ENCODE measurements around the gene SLC44A1. TPM values are rescaled to one million over a fixed set of nuclear protein-coding genes. Genes with fewer than 3 reads are reported as not detected.
A peak's percentile ranks its signal among the peaks of the same experiment; 100 is the strongest.

The SLC44A1 gene
- polyA plus RNA-seq, 2 of the 4 experiments (the other 2 are of a cell fraction), result 19.6 to 27.2 TPM

DNA sequence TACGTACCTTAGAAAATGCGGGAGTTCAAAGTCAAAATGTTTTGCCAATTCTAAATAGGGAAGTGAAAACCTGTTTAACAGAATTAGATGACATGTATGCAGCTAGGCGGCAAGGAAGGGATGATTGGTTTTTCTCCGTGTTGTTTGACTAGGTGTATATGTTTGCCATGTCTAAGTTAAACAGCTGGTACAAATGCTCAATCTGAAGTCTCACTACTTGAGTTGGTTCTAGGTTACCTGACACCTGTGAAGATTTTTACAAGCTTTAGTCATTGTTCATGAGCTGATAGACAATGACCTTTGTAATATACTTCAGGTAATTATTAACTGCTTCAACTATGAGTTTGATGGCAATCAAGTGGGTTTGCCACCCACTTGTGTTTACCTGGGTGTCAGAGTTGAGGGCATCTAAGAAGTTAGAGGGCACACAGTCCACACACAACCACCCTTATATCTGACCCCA lies 74.3 kb downstream of the SLC44A1 start:
- ChIA-PET POLR2A (interaction anchor here (1.2 kb wide), 1 partner anchor 74 kb away, joined by 3 read pairs; no protein-coding TSS in a partner anchor), CTCF (interaction anchor here (0.8 to 1.7 kb wide), 6 partner anchors 10 to 455 kb away, joined by 3 to 6 read pairs (median 4); partner anchors contain the start of gene SLC44A1)
- FAIRE-seq, result peak; percentile 96
- H3K4me2 ChIP-seq, result peak overlapping the region; percentile 67
- 54% methylated on average over 4 of the region's 4 CpGs for WGBS (ENCODE audit: missing lambda C conversion rate)
- ATAC-seq, result peak in 1 of 2 experiments; percentile 43; a peak in 3 of 6 replicates
- H3K4me1 ChIP-seq, result peaks cover 39% of the 10 kb centered on the region
- peak overlapping the region; percentile 62 to 73 for H3K27ac ChIP-seq
- TF ChIP-seq, protein P1, sequence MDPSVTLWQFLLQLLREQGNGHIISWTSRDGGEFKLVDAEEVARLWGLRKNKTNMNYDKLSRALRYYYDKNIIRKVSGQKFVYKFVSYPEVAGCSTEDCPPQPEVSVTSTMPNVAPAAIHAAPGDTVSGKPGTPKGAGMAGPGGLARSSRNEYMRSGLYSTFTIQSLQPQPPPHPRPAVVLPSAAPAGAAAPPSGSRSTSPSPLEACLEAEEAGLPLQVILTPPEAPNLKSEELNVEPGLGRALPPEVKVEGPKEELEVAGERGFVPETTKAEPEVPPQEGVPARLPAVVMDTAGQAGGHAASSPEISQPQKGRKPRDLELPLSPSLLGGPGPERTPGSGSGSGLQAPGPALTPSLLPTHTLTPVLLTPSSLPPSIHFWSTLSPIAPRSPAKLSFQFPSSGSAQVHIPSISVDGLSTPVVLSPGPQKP (IDR thresholded peaks at IDR 0.05; ENCODE audit: low read depth, low read length), result no peak
- TF ChIP-seq GATA3 (IDR thresholded peaks at IDR 0.05; ENCODE audit: borderline replicate concordance), result peak; percentile 18; the same call in 1 of the 2 replicates
- H3K9me3 ChIP-seq, result no peaks in the 10 kb centered on the region
- DNase-seq (ENCODE audit: low read depth in 1 of 2, low spot score in 1 of 2), result peak in 1 of 2 experiments; percentile 25
- H3K4me3 ChIP-seq, result peak overlapping the region; percentile 13; the same call in 1 of the 3 replicates

DNA sequence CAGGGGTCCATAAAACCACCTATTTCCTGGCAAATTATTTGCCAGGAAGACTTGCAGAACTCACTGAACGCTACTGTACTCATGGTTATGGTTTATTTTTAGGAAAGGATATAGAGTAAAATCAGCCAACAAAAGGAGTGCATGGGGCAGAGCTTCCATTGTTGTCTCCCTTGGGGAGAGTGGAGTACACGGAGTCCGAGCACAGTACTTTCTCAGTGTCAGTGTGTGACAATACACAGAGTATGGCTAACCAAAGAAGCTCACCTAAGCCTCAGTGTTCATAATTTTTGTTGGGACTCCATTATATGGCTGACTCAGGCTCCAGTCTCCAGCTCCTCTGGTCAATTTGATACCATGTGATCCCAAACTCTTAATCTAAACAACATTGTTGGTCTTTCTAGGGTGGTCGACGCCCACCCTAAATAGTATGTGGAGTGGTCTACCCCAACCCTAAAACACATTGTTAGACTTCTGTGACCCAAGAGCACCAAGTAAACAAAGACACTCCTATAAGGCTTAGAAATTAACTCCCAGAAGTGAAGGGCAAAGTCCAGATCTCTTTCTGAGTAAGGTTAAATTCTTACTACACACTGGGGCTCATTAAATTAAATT lies 74.9 kb downstream of the SLC44A1 start:
- Histone ChIP-seq H3K4me1 (peaks cover 39% of the 10 kb centered on the region), H3K4me3 (peak overlapping the region; percentile 13; the same call in 1 of the 3 replicates), H3K27ac (peak overlapping the region; percentile 62 to 73), H3K9me3 (no peaks in the 10 kb centered on the region), H3K4me2 (peak overlapping the region; percentile 67)
- ChIA-PET CTCF (interaction anchor here (1.1 to 1.7 kb wide), 5 partner anchors 11 to 456 kb away, joined by 3 to 6 read pairs (median 4); partner anchors contain the start of gene SLC44A1), POLR2A (interaction anchor here (1.2 kb wide), 1 partner anchor 74 kb away, joined by 3 read pairs; no protein-coding TSS in a partner anchor)
- TF ChIP-seq NR3C1 (IDR thresholded peaks at IDR 0.05), result no peak
- TF ChIP-seq, protein P1 (IDR thresholded peaks at IDR 0.05; ENCODE audit: low read depth, low read length), result no peak
- TF ChIP-seq RAD21 (conservative IDR thresholded peaks at IDR 0.05 in 1 of 2, IDR thresholded peaks at IDR 0.05 in 1 of 2), result no peak
- TF ChIP-seq, protein P2, sequence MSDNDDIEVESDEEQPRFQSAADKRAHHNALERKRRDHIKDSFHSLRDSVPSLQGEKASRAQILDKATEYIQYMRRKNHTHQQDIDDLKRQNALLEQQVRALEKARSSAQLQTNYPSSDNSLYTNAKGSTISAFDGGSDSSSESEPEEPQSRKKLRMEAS (IDR thresholded peaks at IDR 0.05), result no peak
- WGBS (ENCODE audit: missing lambda C conversion rate), result 36% methylated on average over 5 of the region's 5 CpGs
- peak in 1 of 2 experiments; percentile 67; a peak in 3 of 6 replicates for ATAC-seq
- no peak for FAIRE-seq
- DNase-seq (ENCODE audit: low read depth in 1 of 2, low spot score in 1 of 2), result no peak

DNA sequence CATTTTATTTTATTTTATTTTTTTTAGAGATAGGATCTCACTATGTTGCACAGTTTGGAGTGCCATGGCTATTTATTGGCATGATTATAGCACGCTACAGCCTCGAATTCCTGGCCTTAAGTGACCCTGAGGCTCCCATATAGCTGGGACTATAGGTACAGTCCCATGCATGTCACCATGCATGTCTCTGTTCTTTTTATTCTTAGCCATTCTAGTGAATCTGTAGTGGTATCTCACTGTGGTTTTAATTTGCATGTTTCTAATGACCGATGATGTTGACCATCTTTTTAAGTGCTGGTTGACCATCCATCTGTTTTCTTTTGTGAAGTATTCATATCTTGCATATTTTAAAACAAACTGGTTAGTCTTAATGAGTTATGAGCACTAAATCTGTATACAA lies 76.1 kb downstream of the SLC44A1 start:
- TF ChIP-seq FOXS1 (CRISPR knock-in tag; IDR thresholded peaks at IDR 0.05), result no peak
- TF ChIP-seq FOSB (CRISPR knock-in tag; IDR thresholded peaks at IDR 0.05), result no peak
- TF ChIP-seq CEBPB (IDR thresholded peaks at IDR 0.05), result no peak
- TF ChIP-seq HOXB13 (CRISPR knock-in tag; IDR thresholded peaks at IDR 0.05; ENCODE audit: low read depth), result no peak
- no peak for TF ChIP-seq EHMT2 (IDR thresholded peaks at IDR 0.05; ENCODE audit: low read depth)
- no peak for TF ChIP-seq EHF (CRISPR knock-in tag; IDR thresholded peaks at IDR 0.05)
- TF ChIP-seq TFCP2L1 (CRISPR knock-in tag; IDR thresholded peaks at IDR 0.05), result no peak
- TF ChIP-seq, protein P3, sequence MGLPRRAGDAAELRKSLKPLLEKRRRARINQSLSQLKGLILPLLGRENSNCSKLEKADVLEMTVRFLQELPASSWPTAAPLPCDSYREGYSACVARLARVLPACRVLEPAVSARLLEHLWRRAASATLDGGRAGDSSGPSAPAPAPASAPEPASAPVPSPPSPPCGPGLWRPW (IDR thresholded peaks at IDR 0.05), result no peak
- TF ChIP-seq NFE2L2 (conservative IDR thresholded peaks at IDR 0.05; ENCODE audit: low read length), result no peak
- Histone ChIP-seq H3K9me3 (no peaks in the 10 kb centered on the region), H3K4me1 (peaks cover 39% of the 10 kb centered on the region), H3K4me2 (peak overlapping the region; percentile 67; the same call in 2 of the 3 replicates), H3K4me3 (no peak overlapping the region), H3K27ac (peak overlapping the region in 1 of 2 experiments; percentile 47; a peak in 1 of 6 replicates)
- ChIA-PET CTCF (no interaction called here), POLR2A (no interaction called here)
- DNase-seq (ENCODE audit: low read depth in 1 of 2, low spot score in 1 of 2) (no peak), ATAC-seq (no peak), FAIRE-seq (no peak)
- 94% methylated on average over 3 of the region's 3 CpGs for WGBS (ENCODE audit: missing lambda C conversion rate)

DNA sequence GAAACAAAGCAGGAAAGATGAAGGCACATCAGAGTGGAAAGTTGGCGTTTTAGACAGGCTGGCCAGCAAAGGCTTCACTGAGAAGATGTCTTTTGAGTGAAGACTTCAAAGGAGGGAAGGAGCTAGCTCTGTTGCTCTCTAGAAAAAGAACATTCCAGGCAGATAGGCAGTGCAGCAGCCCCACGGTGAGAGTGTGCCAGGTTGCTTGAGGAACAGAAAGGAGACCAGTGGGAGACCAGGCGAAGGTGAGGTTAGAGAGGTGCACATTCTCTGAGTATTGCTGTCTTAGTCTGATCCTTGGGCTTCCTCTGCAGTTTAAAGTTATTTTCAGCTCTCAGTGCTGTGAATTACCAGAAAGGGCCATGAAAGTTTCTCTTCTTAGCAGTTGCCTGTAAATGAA lies 83.8 kb downstream of the SLC44A1 start:
- H3K4me3 ChIP-seq, result no peak overlapping the region

More for the DNA sequence above, 83.8 kb downstream of the SLC44A1 start:
- Histone ChIP-seq H3K27ac (no peak overlapping the region), H3K9me3 (no peaks in the 10 kb centered on the region), H3K4me1 (peaks cover 25% of the 10 kb centered on the region), H3K4me2 (no peak overlapping the region)
- ATAC-seq, result no peak; a peak in 1 of 6 replicates
- ChIA-PET POLR2A (no interaction called here), CTCF (no interaction called here)
- DNase-seq (ENCODE audit: low read depth in 1 of 2, low spot score in 1 of 2), result no peak
- no peak for FAIRE-seq
- TF ChIP-seq HOXB5 (CRISPR knock-in tag; IDR thresholded peaks at IDR 0.05), result no peak
- 85% methylated on average over 3 of the region's 3 CpGs for WGBS (ENCODE audit: missing lambda C conversion rate)
